Keratinocyte (primary cell): ENCODE data around the gene MME. TPM values are rescaled to one million over a fixed set of nuclear protein-coding genes. Genes with fewer than 3 reads are reported as not detected.
"Not testable (repeated sequence)": the region's sequence is repeated elsewhere in the genome, so short reads cannot be mapped to it uniquely, and the experiment has no call there.

Experiments used
- DNase-seq: peaks from one replicate; pipeline ENCODE4 v3.0.0-alpha.2; 2011; ENCODE audit warnings: low read depth, missing footprints, low spot score
- FAIRE-seq: peaks from 2 replicates; lab custom pipeline; 2011; peaks lifted over from hg19 to GRCh38; lab: Jason Lieb, UNC
- H2AFZ ChIP-seq: 2 replicates; pipeline ENCODE4 v1.6.0; 2012; ENCODE audit warnings: low read length, control low read depth, inconsistent platforms; ENCODE audit not compliant: control insufficient read depth
- H3K27ac ChIP-seq: 2 replicates; pipeline ENCODE4 v1.5.1; 2011; ENCODE audit warnings: low read length; ENCODE audit not compliant: control insufficient read depth, insufficient read depth
- H3K27me3 ChIP-seq: 3 replicates; pipeline ENCODE4 v1.6.0; 2011; ENCODE audit warnings: low read length; ENCODE audit not compliant: control insufficient read depth, insufficient read depth; ENCODE audit errors: extremely low read depth
- H3K36me3 ChIP-seq, 2 experiments: 2 replicates in 1 of 2; 3 replicates in 1 of 2; pipeline ENCODE4 v1.5.1; 2011; ENCODE audit warnings: low read length in 2 of 2, mild to moderate bottlenecking in 1 of 2; ENCODE audit not compliant: control insufficient read depth in 2 of 2, insufficient read depth in 2 of 2; ENCODE audit errors: extremely low read depth in 1 of 2
- H3K4me1 ChIP-seq: 3 replicates; pipeline ENCODE4 v1.5.1; 2011; ENCODE audit warnings: low read length; ENCODE audit not compliant: control insufficient read depth, insufficient read depth; ENCODE audit errors: extremely low read depth
- H3K4me2 ChIP-seq: 3 replicates; pipeline ENCODE4 v1.6.0; 2011; ENCODE audit warnings: low read depth, low read length; ENCODE audit not compliant: control insufficient read depth, insufficient read depth; ENCODE audit errors: extremely low read depth
- H3K4me3 ChIP-seq, 3 experiments: fragments of 200-600 bp in 1 of 3; sonication (generic) in 1 of 3; 2 replicates in 2 of 3; 3 replicates in 1 of 3; pipeline ENCODE4 v1.5.1; 2011 to 2016; ENCODE audit warnings: low read length in 3 of 3, mild to moderate bottlenecking in 3 of 3, control low read depth in 2 of 3, inconsistent platforms in 1 of 3, low read depth in 1 of 3, mixed read lengths in 1 of 3, mixed run types in 1 of 3, moderate library complexity in 1 of 3; ENCODE audit not compliant: control insufficient read depth in 2 of 3, insufficient read depth in 2 of 3; ENCODE audit errors: extremely low read depth in 1 of 3
- H3K79me2 ChIP-seq: 2 replicates; pipeline ENCODE4 v1.6.0; 2012; ENCODE audit warnings: low read length; ENCODE audit not compliant: control insufficient read depth, insufficient read depth
- H3K9ac ChIP-seq: 3 replicates; pipeline ENCODE4 v1.6.0; 2011; ENCODE audit warnings: low read length; ENCODE audit not compliant: control insufficient read depth, insufficient read depth; ENCODE audit errors: extremely low read depth
- H3K9me1 ChIP-seq: 3 replicates; pipeline ENCODE4 v1.6.0; 2011; ENCODE audit warnings: low read length; ENCODE audit not compliant: control insufficient read depth, insufficient read depth; ENCODE audit errors: extremely low read depth
- H3K9me3 ChIP-seq: 2 replicates; pipeline ENCODE4 v1.5.1; 2012; ENCODE audit warnings: low read depth, low read length; ENCODE audit not compliant: control insufficient read depth
- H4K20me1 ChIP-seq: 3 replicates; pipeline ENCODE4 v1.6.0; 2011; ENCODE audit warnings: low read length; ENCODE audit not compliant: control insufficient read depth, insufficient read depth; ENCODE audit errors: extremely low read depth
- EZH2 ChIP-seq: IDR thresholded peaks from one replicate; pipeline ENCODE4 v1.6.1; 2012; ENCODE audit warnings: inconsistent platforms, mild to moderate bottlenecking, low read length, moderate library complexity
- dilution Hi-C: fragments of 300-500 bp; cut with MboI; formaldehyde crosslinking; loops from one replicate; pipeline ENCODE4 v1.7.0; 2020; ENCODE audit warnings: low sequenced_read_pairs; ENCODE audit not compliant: extremely low pct_ligation_motif_present
- polyA plus RNA-seq, 5 experiments: library from polyadenylated mRNA; depleted of rRNA in 3 of 5; stranded (reverse) in 3 of 5; stranded (forward) in 1 of 5; unstranded in 1 of 5; fragments of >200 nt; gene quantifications; 1 replicate in 1 of 5; 2 replicates in 3 of 5; 3 replicates in 1 of 5; pipeline versions ENCODE4 v1.2.1 to v1.2.3, GENCODE V29; 2011 to 2012; ENCODE audit warnings: missing spikeins in 2 of 5, low read depth in 1 of 5, low replicate concordance in 1 of 5
- TF ChIP-seq, protein P1 (sequence below), 3 experiments: IDR thresholded peaks in 1 of 3; conservative IDR thresholded peaks in 1 of 3; optimal IDR thresholded peaks in 1 of 3; 2 replicates in 2 of 3; 3 replicates in 1 of 3; pipeline versions ENCODE3 to v1.5.1; 2011; ENCODE audit warnings: low read length in 3 of 3, mild to moderate bottlenecking in 3 of 3, moderate library complexity in 2 of 3, control low read depth in 1 of 3, inconsistent platforms in 1 of 3; ENCODE audit not compliant: insufficient read depth in 2 of 3; ENCODE audit errors: extremely low read depth in 1 of 3

The MME gene
- polyA plus RNA-seq, 1 donor (not counting 4 experiments of a cell fraction or from before 2014, with no cell fraction given) = 2.0 TPM

DNA sequence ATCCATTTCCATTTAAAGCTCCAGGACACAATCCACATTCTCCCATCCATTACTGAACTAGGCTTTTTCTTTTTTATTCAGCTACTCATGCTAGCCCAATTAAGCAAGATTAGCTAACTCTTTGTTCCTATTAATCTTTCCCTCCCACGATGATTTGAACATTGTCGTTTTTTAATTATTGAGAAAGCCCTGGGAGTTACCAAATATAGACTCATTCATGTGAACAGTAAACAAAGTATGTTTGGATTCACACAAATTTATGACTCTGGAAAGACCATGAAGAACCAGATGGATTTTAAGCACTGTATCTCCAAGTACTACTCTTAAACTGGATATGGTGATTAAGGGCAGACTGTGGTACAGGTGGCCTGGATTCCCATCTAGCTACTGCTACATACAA, 131.1 kb downstream of the MME start:
- Histone ChIP-seq H3K27ac (no peak overlapping the region), H3K9me3 (no peaks in the 10 kb centered on the region), H3K4me2 (no peak overlapping the region), H3K4me3 (no peak overlapping the region), H3K79me2 (no peaks in the 10 kb centered on the region), H3K9me1 (no peaks in the 10 kb centered on the region), H3K27me3 (no peaks in the 10 kb centered on the region), H3K36me3 (no peaks in the 10 kb centered on the region), H3K9ac (no peak overlapping the region), H4K20me1 (no peaks in the 10 kb centered on the region), H2AFZ (no peak overlapping the region), H3K4me1 (no peaks in the 10 kb centered on the region)
- FAIRE-seq (no peak), DNase-seq (no peak)
- dilution Hi-C loops = no loop called here
- TF ChIP-seq, protein P1, sequence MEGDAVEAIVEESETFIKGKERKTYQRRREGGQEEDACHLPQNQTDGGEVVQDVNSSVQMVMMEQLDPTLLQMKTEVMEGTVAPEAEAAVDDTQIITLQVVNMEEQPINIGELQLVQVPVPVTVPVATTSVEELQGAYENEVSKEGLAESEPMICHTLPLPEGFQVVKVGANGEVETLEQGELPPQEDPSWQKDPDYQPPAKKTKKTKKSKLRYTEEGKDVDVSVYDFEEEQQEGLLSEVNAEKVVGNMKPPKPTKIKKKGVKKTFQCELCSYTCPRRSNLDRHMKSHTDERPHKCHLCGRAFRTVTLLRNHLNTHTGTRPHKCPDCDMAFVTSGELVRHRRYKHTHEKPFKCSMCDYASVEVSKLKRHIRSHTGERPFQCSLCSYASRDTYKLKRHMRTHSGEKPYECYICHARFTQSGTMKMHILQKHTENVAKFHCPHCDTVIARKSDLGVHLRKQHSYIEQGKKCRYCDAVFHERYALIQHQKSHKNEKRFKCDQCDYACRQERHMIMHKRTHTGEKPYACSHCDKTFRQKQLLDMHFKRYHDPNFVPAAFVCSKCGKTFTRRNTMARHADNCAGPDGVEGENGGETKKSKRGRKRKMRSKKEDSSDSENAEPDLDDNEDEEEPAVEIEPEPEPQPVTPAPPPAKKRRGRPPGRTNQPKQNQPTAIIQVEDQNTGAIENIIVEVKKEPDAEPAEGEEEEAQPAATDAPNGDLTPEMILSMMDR (optimal IDR thresholded peaks at IDR 0.05 in 1 of 3, IDR thresholded peaks at IDR 0.05 in 1 of 3, conservative IDR thresholded peaks at IDR 0.05 in 1 of 3; ENCODE audit: extremely low read depth in 1 of 3, insufficient read depth in 2 of 3, low read length in 3 of 3) = no peak
- TF ChIP-seq EZH2 = no peak

DNA sequence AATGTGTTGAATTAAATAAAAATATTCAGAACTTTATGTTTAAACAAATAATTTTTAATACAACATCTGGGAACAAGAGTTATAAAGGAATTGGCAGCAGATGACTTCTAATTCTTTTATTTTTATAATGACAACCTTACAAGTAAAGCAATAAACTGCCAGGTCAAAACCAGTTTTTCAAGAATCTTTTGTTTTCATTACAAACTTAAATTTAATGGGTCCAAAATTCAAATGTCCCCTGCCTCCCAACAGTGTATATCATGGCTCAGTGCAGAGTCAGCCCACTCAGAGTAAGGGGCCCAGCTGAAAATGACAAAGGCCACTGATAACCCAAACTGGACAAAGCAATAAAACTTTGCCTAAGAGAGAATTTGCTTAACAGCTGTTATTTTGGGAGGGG, 131.8 kb downstream of the MME start:
- H3K4me3 ChIP-seq = no peak overlapping the region
- no peaks in the 10 kb centered on the region for H3K4me1 ChIP-seq
- H3K9me1 ChIP-seq = no peaks in the 10 kb centered on the region
- FAIRE-seq (no peak), DNase-seq (no peak)
- no peaks in the 10 kb centered on the region for H4K20me1 ChIP-seq
- no peak overlapping the region for H3K27ac ChIP-seq
- no peak overlapping the region for H3K9ac ChIP-seq
- H3K9me3 ChIP-seq = no peaks in the 10 kb centered on the region
- no peaks in the 10 kb centered on the region for H3K27me3 ChIP-seq
- no peak overlapping the region for H2AFZ ChIP-seq
- no peaks in the 10 kb centered on the region for H3K79me2 ChIP-seq
- no peak for TF ChIP-seq EZH2
- TF ChIP-seq, protein P1 (optimal IDR thresholded peaks at IDR 0.05 in 1 of 3, IDR thresholded peaks at IDR 0.05 in 1 of 3, conservative IDR thresholded peaks at IDR 0.05 in 1 of 3; ENCODE audit: extremely low read depth in 1 of 3, insufficient read depth in 2 of 3, low read length in 3 of 3) = no peak
- no peak overlapping the region for H3K4me2 ChIP-seq
- dilution Hi-C loops = no loop called here
- H3K36me3 ChIP-seq = no peaks in the 10 kb centered on the region

DNA sequence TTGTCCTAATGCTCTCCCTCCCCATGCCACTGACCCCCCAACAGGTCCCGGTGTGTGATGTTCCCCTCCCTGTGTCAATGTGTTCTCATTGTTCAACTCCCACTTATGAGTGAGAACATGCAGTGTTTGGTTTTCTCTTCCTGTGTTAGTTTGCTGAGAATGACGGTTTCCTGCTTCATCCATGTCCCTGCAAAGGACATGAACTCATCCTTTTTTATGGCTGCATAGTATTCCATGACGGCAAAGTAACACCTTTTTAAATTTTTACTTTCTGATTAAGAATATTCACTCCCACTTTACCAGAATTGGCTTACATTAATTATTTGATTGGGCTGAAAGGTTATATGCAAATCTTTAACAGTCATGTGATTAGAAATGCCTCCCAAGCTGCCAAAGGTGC, 135.9 kb downstream of the MME start:
- H3K4me2 ChIP-seq, H3K4me3 ChIP-seq, H3K79me2 ChIP-seq, dilution Hi-C loops, H3K9ac ChIP-seq, H3K36me3 ChIP-seq, FAIRE-seq, DNase-seq, H4K20me1 ChIP-seq, H3K4me1 ChIP-seq, H2AFZ ChIP-seq, H3K9me1 ChIP-seq, H3K9me3 ChIP-seq, H3K27ac ChIP-seq, H3K27me3 ChIP-seq: not testable (repeated sequence)
